ENCODE measurements around the gene GID4. TPM values are rescaled to one million over a fixed set of nuclear protein-coding genes. Genes with fewer than 3 reads are reported as not detected.

Gene GID4
- total RNA-seq: 4.0 and 5.3 TPM in 2 replicates

GRCh38 chr17:18038861-18039534, at the start of gene GID4, which contains the start of gene ATPAF2:
TSS of gene GID4 (plus strand) at chr17:18039408. CDS start at chr17:18039465, 57 bp downstream.
TSS of gene ATPAF2 (minus strand) at chr17:18039168. CDS start at chr17:18039013, 155 bp downstream.

GRCh38 chr17:18087610-18088491, 48.6 kb downstream of the GID4 start, which contains the start of gene DRG2:
TSS of gene DRG2 (plus strand) at chr17:18087948. CDS start at chr17:18088024, 76 bp downstream.

GRCh38 chr17:18108401-18109312, 69.4 kb downstream of the GID4 start, which contains the start of gene MYO15A:
TSS of gene MYO15A (plus strand) at chr17:18108756. CDS start at chr17:18118801, 10,045 bp downstream.

Other genes with a start within 250 kb of the GID4 start
- gene SREBF1, start 202.4 kb upstream of the GID4 start, total RNA-seq: 43.2 and 73.2 TPM in 2 replicates
- gene TOM1L2, start 67.0 kb upstream of the GID4 start, total RNA-seq: 33.2 and 40.4 TPM in 2 replicates
- 0.66 and 0.81 TPM in 2 replicates for gene DRC3, start 66.5 kb upstream of the GID4 start, total RNA-seq
- 12.9 and 14.4 TPM in 2 replicates for gene ATPAF2, start 240 bp upstream of the GID4 start, total RNA-seq
- gene DRG2, start 48.5 kb downstream of the GID4 start, total RNA-seq: 27.7 and 28.5 TPM in 2 replicates
- gene MYO15A, start 69.3 kb downstream of the GID4 start, total RNA-seq: 0.99 and 1.6 TPM in 2 replicates
- gene ALKBH5, start 144.4 kb downstream of the GID4 start, total RNA-seq: 89.7 and 115 TPM in 2 replicates
- 27.3 and 29.3 TPM in 2 replicates for gene LLGL1, start 186.2 kb downstream of the GID4 start, total RNA-seq
- 408 and 546 TPM in 2 replicates for gene FLII, start 219.3 kb downstream of the GID4 start, total RNA-seq
- 15.1 and 29.2 TPM in 2 replicates for gene MIEF2, start 221.3 kb downstream of the GID4 start, total RNA-seq